ENCODE data around the gene NUBP2. TPM values are rescaled to one million over a fixed set of nuclear protein-coding genes. Genes with fewer than 3 reads are reported as not detected.

NUBP2 gene
- total RNA-seq, 1 donor, result 56.1 TPM

DNA sequence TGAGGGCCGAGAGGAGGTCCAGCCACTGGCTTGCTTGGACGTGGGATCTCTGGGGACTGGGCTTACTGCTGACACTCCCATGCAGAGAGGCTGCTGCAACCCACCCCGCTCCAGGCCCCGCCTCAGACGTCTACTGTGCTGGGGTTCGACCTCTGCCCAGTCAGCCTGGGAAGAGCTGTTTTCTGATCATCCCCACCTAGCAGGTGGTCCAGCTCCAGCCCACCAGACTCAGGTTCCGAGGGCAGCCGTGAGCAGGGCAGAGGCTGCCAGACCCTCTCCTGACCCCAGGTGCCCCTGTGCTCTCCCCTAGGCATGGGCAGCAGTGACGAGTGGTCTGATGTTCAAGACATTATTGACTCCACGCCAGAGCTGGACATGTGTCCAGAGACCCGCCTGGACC lies 34.8 kb upstream of the NUBP2 start:
- H3K4me2 ChIP-seq (ENCODE audit: insufficient read depth, low read length), result no peak overlapping the region
- H3K79me2 ChIP-seq (ENCODE audit: insufficient read depth, low read length), result peaks cover 4% of the 10 kb centered on the region
- H3K27ac ChIP-seq (ENCODE audit: low read depth, low read length), result no peak overlapping the region
- DNase-seq (ENCODE audit: insufficient read length, low spot score, missing footprints), result no peak
- TF ChIP-seq, protein P1, sequence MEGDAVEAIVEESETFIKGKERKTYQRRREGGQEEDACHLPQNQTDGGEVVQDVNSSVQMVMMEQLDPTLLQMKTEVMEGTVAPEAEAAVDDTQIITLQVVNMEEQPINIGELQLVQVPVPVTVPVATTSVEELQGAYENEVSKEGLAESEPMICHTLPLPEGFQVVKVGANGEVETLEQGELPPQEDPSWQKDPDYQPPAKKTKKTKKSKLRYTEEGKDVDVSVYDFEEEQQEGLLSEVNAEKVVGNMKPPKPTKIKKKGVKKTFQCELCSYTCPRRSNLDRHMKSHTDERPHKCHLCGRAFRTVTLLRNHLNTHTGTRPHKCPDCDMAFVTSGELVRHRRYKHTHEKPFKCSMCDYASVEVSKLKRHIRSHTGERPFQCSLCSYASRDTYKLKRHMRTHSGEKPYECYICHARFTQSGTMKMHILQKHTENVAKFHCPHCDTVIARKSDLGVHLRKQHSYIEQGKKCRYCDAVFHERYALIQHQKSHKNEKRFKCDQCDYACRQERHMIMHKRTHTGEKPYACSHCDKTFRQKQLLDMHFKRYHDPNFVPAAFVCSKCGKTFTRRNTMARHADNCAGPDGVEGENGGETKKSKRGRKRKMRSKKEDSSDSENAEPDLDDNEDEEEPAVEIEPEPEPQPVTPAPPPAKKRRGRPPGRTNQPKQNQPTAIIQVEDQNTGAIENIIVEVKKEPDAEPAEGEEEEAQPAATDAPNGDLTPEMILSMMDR (IDR thresholded peaks at IDR 0.05; ENCODE audit: extremely low read depth, low read depth, low read length), result no peak
- H3K36me3 ChIP-seq (ENCODE audit: insufficient read depth, low read length), result peaks cover 49% of the 10 kb centered on the region
- H3K27me3 ChIP-seq (ENCODE audit: insufficient read depth, low read length), result no peaks in the 10 kb centered on the region
- H3K4me3 ChIP-seq (ENCODE audit: insufficient read depth, low read length), result no peak overlapping the region
- H3K9me3 ChIP-seq (ENCODE audit: low read depth, low read length), result no peaks in the 10 kb centered on the region
- peaks cover 28% of the 10 kb centered on the region for H3K4me1 ChIP-seq (ENCODE audit: insufficient read depth, low read length)
- H2AFZ ChIP-seq (ENCODE audit: low read length), result no peak overlapping the region
- H4K20me1 ChIP-seq (ENCODE audit: insufficient read depth, low read length), result peaks cover 8% of the 10 kb centered on the region

DNA sequence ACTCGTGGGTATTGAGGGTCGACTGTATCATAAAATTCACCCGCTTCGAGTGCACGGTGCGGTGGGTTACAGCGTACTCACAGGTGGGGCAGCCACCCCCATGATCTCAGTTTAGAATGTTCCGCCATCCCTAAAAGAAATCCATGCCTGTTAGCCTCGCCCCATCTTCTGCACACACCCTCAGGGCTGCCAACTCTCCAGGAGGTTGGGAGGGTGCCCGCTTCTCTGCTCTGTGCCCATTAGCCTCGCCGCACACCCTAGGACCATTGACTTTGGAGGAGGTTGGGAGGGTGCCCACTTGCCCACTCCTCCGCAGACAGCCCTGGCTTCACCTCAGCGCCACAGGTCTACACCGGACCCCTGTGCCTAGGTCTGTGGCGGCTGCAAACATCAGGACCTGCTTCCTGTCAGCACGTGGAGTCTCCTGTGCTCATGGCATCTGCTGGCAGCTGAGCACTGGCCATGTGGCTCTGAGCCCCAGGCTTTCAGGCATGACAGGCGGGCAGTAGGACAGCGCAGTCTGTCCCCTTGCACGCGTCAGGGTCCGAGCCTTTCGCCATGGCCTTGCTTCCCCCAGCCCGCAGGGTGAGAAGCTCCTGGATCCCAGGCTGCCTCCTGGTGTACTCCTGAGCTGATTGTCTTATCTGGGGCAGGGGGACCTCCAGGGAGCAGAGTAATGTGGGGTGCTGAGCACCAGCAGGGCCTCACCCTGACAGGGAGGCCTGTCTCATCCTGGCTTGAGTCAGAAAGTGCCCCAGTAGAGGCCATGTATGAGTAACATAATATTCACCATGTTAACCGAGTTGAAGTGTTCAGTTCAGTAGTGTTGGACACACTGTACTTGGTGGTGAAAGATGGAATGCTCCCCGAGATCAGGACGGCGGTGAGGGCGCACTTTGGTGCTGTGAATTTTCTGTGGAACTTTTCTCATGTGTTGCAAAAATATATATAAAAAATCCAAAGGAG lies 33.3 kb upstream of the NUBP2 start:
- Histone ChIP-seq H3K27me3 (ENCODE audit: insufficient read depth, low read length) (no peaks in the 10 kb centered on the region), H3K36me3 (ENCODE audit: insufficient read depth, low read length) (peaks cover 51% of the 10 kb centered on the region), H3K79me2 (ENCODE audit: insufficient read depth, low read length) (peaks cover 4% of the 10 kb centered on the region), H3K9me3 (ENCODE audit: low read depth, low read length) (no peaks in the 10 kb centered on the region), H3K4me2 (ENCODE audit: insufficient read depth, low read length) (no peak overlapping the region), H3K4me3 (ENCODE audit: insufficient read depth, low read length) (no peak overlapping the region), H3K4me1 (ENCODE audit: insufficient read depth, low read length) (peaks cover 28% of the 10 kb centered on the region), H4K20me1 (ENCODE audit: insufficient read depth, low read length) (peaks cover 8% of the 10 kb centered on the region), H2AFZ (ENCODE audit: low read length) (no peak overlapping the region), H3K27ac (ENCODE audit: low read depth, low read length) (no peak overlapping the region)
- DNase-seq (ENCODE audit: insufficient read length, low spot score, missing footprints), result no peak
- TF ChIP-seq, protein P1 (IDR thresholded peaks at IDR 0.05; ENCODE audit: extremely low read depth, low read depth, low read length), result no peak

DNA sequence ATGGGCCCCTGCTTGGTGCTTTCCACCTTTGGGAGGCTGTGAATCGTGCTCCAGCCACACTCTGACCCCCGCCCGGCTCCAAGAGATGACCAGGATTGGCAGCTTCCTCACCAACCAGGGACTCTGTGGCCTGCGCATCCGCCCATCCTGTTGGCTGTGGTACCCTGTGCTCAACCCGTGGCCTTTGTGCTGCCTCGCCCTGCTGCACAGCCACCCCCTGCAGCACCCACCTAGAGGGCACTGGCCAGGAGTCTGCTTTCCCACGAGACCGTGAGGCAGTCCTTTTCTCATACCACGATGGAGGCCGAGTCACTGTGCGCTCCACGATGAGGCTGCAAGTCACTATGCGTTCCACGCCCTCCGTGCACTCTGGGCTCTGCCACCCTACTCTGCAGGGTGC lies 30.8 kb upstream of the NUBP2 start:
- Histone ChIP-seq H3K4me3 (ENCODE audit: insufficient read depth, low read length) (no peak overlapping the region), H3K9me3 (ENCODE audit: low read depth, low read length) (no peaks in the 10 kb centered on the region), H3K27me3 (ENCODE audit: insufficient read depth, low read length) (no peaks in the 10 kb centered on the region), H3K4me1 (ENCODE audit: insufficient read depth, low read length) (peaks cover 6% of the 10 kb centered on the region), H3K36me3 (ENCODE audit: insufficient read depth, low read length) (peaks cover 45% of the 10 kb centered on the region), H3K27ac (ENCODE audit: low read depth, low read length) (no peak overlapping the region), H2AFZ (ENCODE audit: low read length) (no peak overlapping the region), H4K20me1 (ENCODE audit: insufficient read depth, low read length) (peaks cover 8% of the 10 kb centered on the region), H3K4me2 (ENCODE audit: insufficient read depth, low read length) (no peak overlapping the region), H3K79me2 (ENCODE audit: insufficient read depth, low read length) (peaks cover 9% of the 10 kb centered on the region)
- no peak for DNase-seq (ENCODE audit: insufficient read length, low spot score, missing footprints)
- TF ChIP-seq, protein P1 (IDR thresholded peaks at IDR 0.05; ENCODE audit: extremely low read depth, low read depth, low read length), result no peak

DNA sequence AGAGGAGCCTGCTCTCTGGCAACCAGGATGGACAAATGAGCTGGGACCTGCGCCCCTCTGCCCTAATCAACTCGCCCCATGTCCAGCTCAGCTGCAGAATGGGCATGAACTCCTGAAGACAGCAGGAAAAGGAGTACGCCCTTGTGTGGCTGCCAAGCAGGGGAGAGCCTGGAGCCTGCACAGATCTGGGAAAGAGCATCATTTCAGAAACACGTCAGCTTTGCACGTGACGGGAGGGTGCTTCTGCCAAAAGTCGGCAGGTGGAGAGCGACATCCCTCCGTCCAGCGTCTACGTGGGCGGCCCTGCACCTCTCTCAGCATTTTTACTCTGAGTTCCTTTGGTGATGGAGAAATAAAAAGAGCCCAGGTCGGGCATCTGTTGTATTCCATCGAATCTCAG lies 29.9 kb upstream of the NUBP2 start:
- Histone ChIP-seq H3K27ac (ENCODE audit: low read depth, low read length) (no peak overlapping the region), H3K4me2 (ENCODE audit: insufficient read depth, low read length) (no peak overlapping the region), H3K4me1 (ENCODE audit: insufficient read depth, low read length) (peaks cover 6% of the 10 kb centered on the region), H3K36me3 (ENCODE audit: insufficient read depth, low read length) (peaks cover 43% of the 10 kb centered on the region), H3K79me2 (ENCODE audit: insufficient read depth, low read length) (peaks cover 9% of the 10 kb centered on the region), H3K4me3 (ENCODE audit: insufficient read depth, low read length) (no peak overlapping the region), H3K27me3 (ENCODE audit: insufficient read depth, low read length) (no peaks in the 10 kb centered on the region), H3K9me3 (ENCODE audit: low read depth, low read length) (no peaks in the 10 kb centered on the region), H2AFZ (ENCODE audit: low read length) (no peak overlapping the region), H4K20me1 (ENCODE audit: insufficient read depth, low read length) (peaks cover 8% of the 10 kb centered on the region)
- TF ChIP-seq, protein P1 (IDR thresholded peaks at IDR 0.05; ENCODE audit: extremely low read depth, low read depth, low read length), result no peak
- no peak for DNase-seq (ENCODE audit: insufficient read length, low spot score, missing footprints)

Measured in osteoblast (primary cell).